Activated CD8-positive, alpha-beta memory T cell treated with anti-CD3 and anti-CD28 coated beads for 24 hours (primary cell): Measurements from ENCODE around the gene IFI30.
"Not testable (repeated sequence)": the region's sequence is repeated elsewhere in the genome, so short reads cannot be mapped to it uniquely, and the experiment has no call there.

Source experiments
- DNase-seq: peaks from one replicate; pipeline ENCODE4 v3.0.0-alpha.2; 2020

The IFI30 gene

GRCh38 chr19:18203863-18204393 lies 30.3 kb downstream of the IFI30 start, which contains the start of gene RAB3A:
TSS of gene RAB3A (minus strand) at chr19:18204042. CDS start at chr19:18202740, 1,302 bp downstream.
- peak; percentile 99 for DNase-seq

DNA sequence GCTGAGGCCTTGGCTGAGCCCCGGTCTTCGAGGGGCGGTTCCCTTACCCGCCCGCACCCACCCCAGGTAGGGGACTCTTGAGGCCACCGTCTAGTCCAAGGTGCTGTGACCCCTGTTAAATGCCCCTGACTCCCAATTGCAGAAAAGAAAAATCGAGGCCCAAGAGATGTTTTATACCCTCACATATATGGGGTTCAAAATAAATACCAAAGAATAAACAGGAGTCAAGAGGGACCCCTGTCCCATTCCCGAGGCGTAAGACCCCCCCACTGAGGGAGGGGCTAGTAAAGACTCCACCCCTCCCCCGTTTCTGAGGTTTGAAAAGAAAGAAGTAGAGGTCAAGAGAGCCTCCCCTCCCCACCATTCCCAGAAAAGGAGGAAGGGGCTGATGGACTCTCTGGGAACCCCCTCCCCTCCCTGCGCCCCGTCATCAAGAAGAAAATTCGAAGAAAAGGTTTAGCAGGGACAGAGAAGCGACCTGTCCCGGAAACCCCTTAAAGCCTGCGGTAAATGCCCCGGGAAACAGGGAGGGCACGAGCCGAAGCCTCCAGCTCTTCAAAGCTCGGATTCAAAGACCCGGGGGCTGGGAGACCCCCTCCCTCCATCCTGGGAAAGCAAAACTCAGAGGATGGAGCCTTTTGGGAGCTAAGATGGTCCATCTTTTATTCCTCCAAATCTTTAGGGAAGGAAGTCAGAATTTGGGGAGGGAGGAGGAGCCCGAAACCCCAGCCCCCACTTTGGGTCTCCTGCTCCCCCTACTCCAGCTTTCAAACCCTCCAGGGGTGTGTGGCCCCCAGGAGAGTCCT lies 31.0 kb downstream of the IFI30 start:
- DNase-seq = peak; percentile 82

- DNase-seq = no peak
Measured at GRCh38 chr19:18205200-18205892, 31.7 kb downstream of the IFI30 start.

DNA sequence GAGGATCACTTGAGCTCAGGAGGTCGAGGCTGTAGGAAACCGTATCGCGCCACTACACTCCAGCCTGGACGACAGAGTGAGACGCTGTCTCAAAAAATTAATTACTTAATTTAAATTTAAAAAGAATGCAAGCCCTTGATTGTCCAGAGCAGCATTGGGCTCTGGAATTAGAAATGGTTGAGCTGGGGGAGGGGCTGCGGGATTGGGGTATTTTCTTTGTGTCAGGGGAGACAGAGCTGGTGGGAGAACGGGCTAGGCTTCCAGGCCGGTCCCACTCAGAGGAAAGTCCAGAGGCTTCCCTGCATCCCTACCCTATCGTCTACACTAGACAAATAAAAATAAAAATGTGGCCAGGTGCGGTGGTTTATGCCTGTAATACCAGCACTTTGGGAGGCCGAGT lies 32.4 kb downstream of the IFI30 start:
- DNase-seq = no peak

- DNase-seq = peak; percentile 82
Measured at GRCh38 chr19:18208098-18208951, 34.7 kb downstream of the IFI30 start.

DNA sequence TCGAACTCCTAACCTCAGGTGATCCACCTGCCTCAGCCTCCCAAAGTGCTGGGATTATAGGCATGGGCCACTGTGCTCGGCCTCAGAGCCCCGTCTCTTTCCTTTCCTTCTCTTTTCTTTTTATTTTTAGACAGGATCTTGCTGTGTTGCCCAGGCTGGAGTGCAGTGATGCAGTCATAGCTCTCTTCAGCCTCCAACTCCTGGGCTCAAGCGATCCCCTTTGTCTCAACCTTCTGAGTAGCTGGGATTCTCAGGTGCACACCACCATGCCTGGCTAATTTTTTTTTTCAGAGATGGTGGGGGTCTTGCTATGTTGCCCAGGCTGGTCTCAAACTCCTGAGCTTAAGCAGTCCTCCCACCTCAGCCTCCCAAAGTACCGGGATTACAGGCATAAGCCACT lies 36.3 kb downstream of the IFI30 start:
- not testable (repeated sequence) for DNase-seq

DNA sequence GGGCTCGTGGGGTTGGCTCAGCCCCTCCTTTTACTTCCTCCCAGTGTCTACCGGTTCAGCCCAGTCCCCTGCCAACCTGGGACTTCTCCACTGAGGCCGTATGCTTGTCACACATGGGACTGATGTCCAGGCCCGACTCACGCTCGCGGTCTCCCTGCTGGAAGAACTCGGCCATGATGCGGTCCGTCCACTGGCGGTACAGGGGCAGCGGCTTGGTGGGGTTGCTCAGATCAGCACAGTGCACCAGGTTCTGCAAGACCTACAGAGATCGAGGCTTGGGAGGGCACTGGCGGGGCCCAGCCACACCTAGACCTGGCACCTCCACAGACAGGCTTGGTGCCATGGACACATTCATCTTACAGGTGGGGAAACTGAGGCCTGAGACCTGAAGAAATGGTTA lies 38.1 kb downstream of the IFI30 start:
- DNase-seq = no peak

GRCh38 chr19:18214779-18215433 lies 41.3 kb downstream of the IFI30 start:
- no peak for DNase-seq

- DNase-seq = no peak
Measured at GRCh38 chr19:18216789-18217188, 43.2 kb downstream of the IFI30 start.

GRCh38 chr19:18218159-18218558 lies 44.5 kb downstream of the IFI30 start:
- DNase-seq = no peak

DNA sequence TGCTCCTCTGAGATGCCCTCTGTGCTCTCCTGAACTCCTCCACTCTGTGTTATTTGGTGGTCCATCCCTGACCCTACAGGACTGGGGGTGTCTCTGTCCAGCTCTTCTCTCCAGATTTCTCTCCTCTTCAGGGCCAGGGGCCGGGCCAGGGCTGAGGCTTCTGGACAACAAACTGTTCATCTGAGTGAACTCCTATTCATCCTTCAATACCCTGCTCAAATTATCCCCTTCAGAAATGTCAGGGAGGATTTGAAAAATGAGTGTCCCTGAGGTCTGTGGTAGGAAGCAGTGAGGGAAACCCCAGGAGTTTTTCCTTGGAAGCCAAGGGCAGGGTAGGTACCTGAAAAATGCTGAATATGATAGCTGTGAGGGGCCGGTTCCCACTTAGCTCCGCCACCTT lies 45.0 kb downstream of the IFI30 start:
- DNase-seq = no peak

GRCh38 chr19:18219911-18220631 lies 46.5 kb downstream of the IFI30 start:
- no peak for DNase-seq

DNA sequence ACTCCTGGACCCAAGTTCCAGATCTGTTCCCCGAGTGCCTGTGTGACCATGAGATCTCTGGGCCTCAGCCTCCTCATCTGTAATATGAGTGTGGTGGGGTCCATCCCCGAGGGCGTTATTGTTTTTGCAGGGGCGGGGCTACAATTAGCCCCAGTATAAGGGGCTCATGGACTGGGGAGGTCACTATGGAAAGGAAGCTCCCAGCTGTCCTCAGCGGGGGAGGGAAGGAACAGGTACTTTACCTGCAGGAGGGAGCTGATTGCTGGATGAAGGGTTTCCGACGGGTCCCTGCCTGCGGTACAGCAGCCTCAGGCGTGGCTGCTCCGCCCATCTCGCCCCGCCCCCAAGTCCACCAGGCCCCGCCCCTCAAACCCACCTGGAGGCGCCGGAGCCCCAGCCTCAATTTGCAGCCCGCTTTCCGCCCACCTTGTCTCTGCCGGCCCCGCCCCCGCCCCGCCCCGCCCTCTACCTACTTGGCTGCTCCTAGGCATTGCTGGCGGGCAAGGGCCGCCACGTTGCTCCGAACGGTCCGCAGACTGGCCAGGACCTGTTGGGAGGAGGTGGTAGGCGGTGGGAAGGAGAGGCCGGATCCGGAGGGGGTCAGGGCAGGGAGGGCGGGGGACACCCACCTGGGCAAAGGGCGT lies 47.1 kb downstream of the IFI30 start:
- no peak for DNase-seq

GRCh38 chr19:18221815-18222725 lies 48.5 kb downstream of the IFI30 start:
- no peak for DNase-seq

DNA sequence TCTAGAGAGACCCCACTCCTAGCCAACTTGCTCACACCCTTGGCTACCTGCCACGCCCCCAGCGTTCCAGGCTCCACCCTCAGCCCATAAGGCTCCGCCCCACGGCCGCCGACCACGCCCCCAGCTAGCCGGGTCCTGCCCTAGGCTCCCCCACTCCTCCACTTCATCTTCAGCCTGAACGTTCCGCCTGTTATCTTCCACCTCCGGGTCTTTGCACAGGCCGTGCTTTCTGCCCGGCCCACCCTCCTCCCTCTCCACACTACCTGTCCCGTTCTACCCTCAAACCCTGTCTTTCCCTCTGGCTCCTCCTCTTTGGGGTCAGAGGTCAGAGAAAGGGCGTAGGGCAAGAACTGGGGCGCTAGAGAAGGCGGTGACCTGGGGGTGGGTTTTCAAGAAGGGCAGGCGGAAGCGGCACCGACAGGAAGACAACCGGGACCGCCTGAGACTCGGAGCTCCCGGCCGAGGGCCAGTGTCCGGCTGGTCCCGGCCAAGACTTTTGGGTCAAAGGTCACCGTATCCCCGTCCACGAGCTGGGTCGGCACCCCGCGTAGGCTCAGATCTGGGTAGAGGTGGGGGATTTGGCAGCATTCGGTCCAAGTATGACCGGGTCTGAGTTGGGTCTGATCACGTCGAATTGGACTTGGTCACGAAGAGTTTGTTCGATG lies 50.4 kb downstream of the IFI30 start:
- peak; percentile 73 for DNase-seq

- peak; percentile 95 for DNase-seq
Measured at GRCh38 chr19:18224525-18225354, 51.1 kb downstream of the IFI30 start.

GRCh38 chr19:18225355-18225701 lies 51.7 kb downstream of the IFI30 start:
- no peak for DNase-seq

DNA sequence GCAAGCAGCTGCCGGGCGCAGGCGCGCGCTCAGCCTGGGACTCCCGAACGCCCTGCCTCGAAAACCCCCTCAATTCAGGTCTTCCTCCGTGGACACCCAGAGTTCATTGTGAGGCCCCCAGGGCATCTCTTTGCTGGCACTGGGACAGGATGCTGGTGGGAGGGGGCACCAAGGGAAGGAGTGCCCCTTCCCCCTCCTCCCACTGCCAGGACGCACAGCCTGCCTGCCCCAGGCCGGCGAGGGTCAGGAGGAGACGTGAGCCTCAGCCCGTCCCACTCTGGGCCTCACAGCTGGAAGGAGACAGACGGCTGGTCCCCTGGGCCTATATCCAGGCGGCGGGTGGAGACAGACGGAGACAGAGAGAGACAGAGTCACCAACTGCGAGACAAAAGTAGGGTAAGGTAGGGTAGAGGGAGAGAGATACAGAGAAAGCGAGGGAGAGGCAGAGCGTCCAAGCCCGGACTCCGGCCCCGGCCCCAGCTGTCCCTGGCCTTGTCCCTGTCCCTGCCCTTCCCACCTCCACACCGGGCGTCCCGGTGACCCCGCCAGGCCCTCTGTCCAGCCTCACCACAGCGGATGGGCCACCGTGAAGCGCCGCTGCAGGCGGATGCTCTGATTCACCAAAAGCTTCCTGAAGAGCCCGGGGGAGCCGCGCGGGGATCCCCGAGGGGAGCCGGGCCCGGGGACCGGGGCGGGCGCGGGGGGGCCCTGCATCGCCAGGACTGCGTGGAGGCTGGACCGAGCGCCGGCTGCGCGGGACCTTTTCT lies 52.3 kb downstream of the IFI30 start, which contains the start of gene PDE4C:
PDE4C (minus strand) TSS at position 737 of the 767 bp plus-strand sequence; CDS start at position 714, 23 bp downstream.
- no peak for DNase-seq
